NCI-H2029 treated with DMSO at 0.1 percent for 48 hours (cell line): ENCODE results near the gene PKMYT1.

Experiments
- DNase-seq: peaks from one replicate; lab custom pipeline; 2025; lab: John Stamatoyannopoulos, UW

PKMYT1 gene

GRCh38 chr16:2980227-2981176 is at the start of gene PKMYT1:
Gene PKMYT1, minus strand, starts transcription at chr16:2980446. Its CDS starts 789 bp downstream, at chr16:2979657.
- DNase-seq: peak; percentile 54

GRCh38 chr16:3029491-3030221 is 49.4 kb upstream of the PKMYT1 start:
- DNase-seq: no peak

GRCh38 chr16:3028716-3029319 is 48.6 kb upstream of the PKMYT1 start:
- no peak for DNase-seq

GRCh38 chr16:3027983-3028715 is 47.9 kb upstream of the PKMYT1 start:
- peak; percentile 50 for DNase-seq

GRCh38 chr16:3027489-3027795 is 47.2 kb upstream of the PKMYT1 start:
- no peak for DNase-seq

GRCh38 chr16:3026609-3027488 is 46.6 kb upstream of the PKMYT1 start:
- DNase-seq: no peak

- no peak for DNase-seq
Observed at GRCh38 chr16:3026003-3026378, 45.7 kb upstream of the PKMYT1 start.

GRCh38 chr16:3025032-3026002 is 45.1 kb upstream of the PKMYT1 start:
- DNase-seq: no peak

- peak; percentile 77 for DNase-seq
Observed at GRCh38 chr16:3023669-3024478, 43.6 kb upstream of the PKMYT1 start, which contains the start of the genes HCFC1R1 and THOC6. Gene HCFC1R1, minus strand, starts transcription at chr16:3023942. Its CDS starts 1 bp downstream, at chr16:3023941. Gene THOC6, plus strand, starts transcription at chr16:3024035. Its CDS starts 292 bp downstream, at chr16:3024327.

GRCh38 chr16:3023415-3023668 is 43.1 kb upstream of the PKMYT1 start:
- no peak for DNase-seq

- DNase-seq: no peak
Observed at GRCh38 chr16:3022684-3023414, 42.6 kb upstream of the PKMYT1 start.

GRCh38 chr16:3022208-3022683 is 42.0 kb upstream of the PKMYT1 start:
- DNase-seq: no peak

- DNase-seq: no peak
Observed at GRCh38 chr16:3021449-3022207, 41.4 kb upstream of the PKMYT1 start.

GRCh38 chr16:3020604-3021448 is 40.6 kb upstream of the PKMYT1 start:
- DNase-seq: no peak

- peak; percentile 25 for DNase-seq
Observed at GRCh38 chr16:3020247-3020603, 40.0 kb upstream of the PKMYT1 start, which contains the start of gene TNFRSF12A. Gene TNFRSF12A, plus strand, starts transcription at chr16:3020368. Its CDS starts 30 bp downstream, at chr16:3020398.

GRCh38 chr16:3019594-3020246 is 39.5 kb upstream of the PKMYT1 start:
- no peak for DNase-seq
